Measurements from ENCODE around the gene CDH13. TPM values are rescaled to one million over a fixed set of nuclear protein-coding genes. Genes with fewer than 3 reads are reported as not detected.

The CDH13 gene
- total RNA-seq, 2 donors from 2014 or later: 2.9 TPM; not detected in 1

DNA sequence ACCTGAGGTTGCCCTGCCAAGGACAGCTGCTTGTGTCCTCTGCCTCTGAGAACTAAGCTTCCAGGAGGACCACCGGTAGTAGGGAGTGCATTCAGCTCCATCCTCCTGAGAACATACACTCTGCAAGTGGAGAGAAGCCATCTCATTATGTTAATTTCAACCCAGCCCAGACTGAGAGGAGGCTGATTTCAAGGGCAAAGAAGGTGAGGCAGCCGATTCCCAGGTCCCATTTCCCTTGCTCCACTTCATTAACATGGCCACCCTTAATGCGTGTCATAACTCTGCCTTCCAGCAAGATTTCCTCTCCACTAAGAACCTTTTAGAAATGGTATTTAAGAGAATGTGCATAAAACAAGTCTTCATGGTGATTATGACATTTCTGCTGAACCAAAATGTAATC, 72.5 kb downstream of the CDH13 start:
- Histone ChIP-seq H3K4me3 (no peak overlapping the region), H3K27me3 (no peaks in the 10 kb centered on the region), H3K4me1 (no peaks in the 10 kb centered on the region), H3K27ac (no peak overlapping the region), H3K36me3 (replicated peaks in 1 of 2; ENCODE audit: insufficient read depth in 1 of 2, low read depth in 2 of 2) (no peaks in the 10 kb centered on the region), H3K9me3 (no peaks in the 10 kb centered on the region)
- TF ChIP-seq CTCF (IDR thresholded peaks at IDR 0.05) (no peak), POLR2A (IDR thresholded peaks at IDR 0.05) (no peak)
- no peak for DNase-seq
- no peak for ATAC-seq
- intact Hi-C loops (cut with DNase I): no loop called here
- 58 to 74% methylated on average over 3 of the region's 3 CpGs for WGBS, 2 donors

GRCh38 chr16:82699711-82700495, 73.1 kb downstream of the CDH13 start:
- 54 to 57% methylated on average over 9 of the region's 9 CpGs for WGBS, 2 donors
- H3K4me3 ChIP-seq: no peak overlapping the region
- intact Hi-C loops (cut with DNase I): no loop called here
- H3K4me1 ChIP-seq: no peaks in the 10 kb centered on the region
- ATAC-seq (peak; percentile 40), DNase-seq (peak in 2 of 4 donors; percentile 13 to 16)
- no peaks in the 10 kb centered on the region for H3K9me3 ChIP-seq
- no peak overlapping the region for H3K27ac ChIP-seq
- no peaks in the 10 kb centered on the region for H3K36me3 ChIP-seq (replicated peaks in 1 of 2; ENCODE audit: insufficient read depth in 1 of 2, low read depth in 2 of 2)
- TF ChIP-seq CTCF (IDR thresholded peaks at IDR 0.05) (no peak), POLR2A (IDR thresholded peaks at IDR 0.05) (no peak)
- no peaks in the 10 kb centered on the region for H3K27me3 ChIP-seq

- no peak for ATAC-seq
- Histone ChIP-seq H3K27ac (no peak overlapping the region), H3K9me3 (no peaks in the 10 kb centered on the region), H3K27me3 (no peaks in the 10 kb centered on the region), H3K4me1 (no peaks in the 10 kb centered on the region), H3K4me3 (no peak overlapping the region), H3K36me3 (replicated peaks in 1 of 2; ENCODE audit: insufficient read depth in 1 of 2, low read depth in 2 of 2) (no peaks in the 10 kb centered on the region)
- TF ChIP-seq CTCF (IDR thresholded peaks at IDR 0.05) (no peak), POLR2A (IDR thresholded peaks at IDR 0.05) (no peak)
- 37 to 38% methylated on average over 4 to 5 of the region's 5 CpGs for WGBS, 2 donors
- intact Hi-C loops (cut with DNase I): no loop called here
- no peak for DNase-seq
These were observed 73.9 kb downstream of the CDH13 start for GRCh38 chr16:82700541-82701235.

DNA sequence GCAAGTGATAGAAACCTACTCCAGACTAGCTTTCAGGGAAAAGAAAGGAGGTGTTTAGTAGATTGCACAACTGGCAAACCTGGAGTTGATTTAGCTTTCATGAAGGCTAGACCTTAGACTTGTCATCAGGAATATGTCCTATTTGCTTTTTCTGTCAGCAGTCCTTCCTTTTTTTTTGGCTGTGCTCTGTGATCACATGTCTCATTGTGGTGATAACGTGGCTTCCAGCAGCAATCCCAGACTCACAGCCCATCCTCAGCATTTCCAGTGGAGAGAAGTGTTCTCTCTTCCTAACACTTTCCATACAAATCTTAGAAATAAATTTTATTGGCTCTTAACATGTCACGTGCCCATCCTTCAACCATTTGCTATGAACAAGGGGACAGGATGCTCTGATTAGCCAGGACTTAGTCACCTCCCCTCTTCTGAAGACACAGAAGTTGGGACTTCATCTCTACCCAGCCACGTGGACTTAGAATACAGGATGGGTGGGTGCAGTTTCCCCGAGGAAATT, 74.7 kb downstream of the CDH13 start:
- Histone ChIP-seq H3K4me1 (no peaks in the 10 kb centered on the region), H3K4me3 (no peak overlapping the region), H3K9me3 (no peaks in the 10 kb centered on the region), H3K27ac (no peak overlapping the region), H3K27me3 (no peaks in the 10 kb centered on the region), H3K36me3 (replicated peaks in 1 of 2; ENCODE audit: insufficient read depth in 1 of 2, low read depth in 2 of 2) (no peaks in the 10 kb centered on the region)
- no peak for ATAC-seq
- no peak for DNase-seq
- intact Hi-C loops (cut with DNase I): no loop called here
- TF ChIP-seq CTCF (IDR thresholded peaks at IDR 0.05): no peak
- no peak for TF ChIP-seq POLR2A (IDR thresholded peaks at IDR 0.05)
- WGBS, 2 donors: 31 to 45% methylated on average over 4 of the region's 4 CpGs

Measured in body of pancreas (tissue), 4 donors.